IPS-18a (cell line): ENCODE measurements around the gene TWSG1.

ENCODE experiments used
- H3K27ac ChIP-seq: one replicate; pipeline ENCODE4 v1.5.1; 2013; ENCODE audit warnings: low read length
- H3K27me3 ChIP-seq: one replicate; pipeline ENCODE4 v1.6.1; 2013; ENCODE audit warnings: mild to moderate bottlenecking, low read length; ENCODE audit not compliant: control insufficient read depth, insufficient read depth
- H3K36me3 ChIP-seq: one replicate; pipeline ENCODE4 v1.6.1; 2013; ENCODE audit warnings: low read depth, low read length; ENCODE audit not compliant: control insufficient read depth
- H3K4me1 ChIP-seq: one replicate; pipeline ENCODE4 v1.6.1; 2013; ENCODE audit warnings: low read depth, low read length; ENCODE audit not compliant: control insufficient read depth
- H3K4me3 ChIP-seq: one replicate; pipeline ENCODE4 v1.5.1; 2013; ENCODE audit warnings: low read length
- H3K9ac ChIP-seq: one replicate; pipeline ENCODE4 v1.6.1; 2013; ENCODE audit warnings: mild to moderate bottlenecking, low read length, moderate library complexity
- H3K9me3 ChIP-seq: one replicate; pipeline ENCODE4 v1.6.1; 2013; ENCODE audit warnings: low read depth, low read length; ENCODE audit not compliant: control insufficient read depth

The TWSG1 gene

GRCh38 chr18:9321017-9321452 lies 13.5 kb upstream of the TWSG1 start:
- H3K27me3 ChIP-seq, result no peaks in the 10 kb centered on the region
- no peak overlapping the region for H3K9ac ChIP-seq
- no peaks in the 10 kb centered on the region for H3K36me3 ChIP-seq
- H3K4me1 ChIP-seq, result no peaks in the 10 kb centered on the region
- H3K27ac ChIP-seq, result no peak overlapping the region
- no peak overlapping the region for H3K4me3 ChIP-seq
- H3K9me3 ChIP-seq, result no peaks in the 10 kb centered on the region

- Histone ChIP-seq H3K36me3 (no peaks in the 10 kb centered on the region), H3K9ac (no peak overlapping the region), H3K4me1 (no peaks in the 10 kb centered on the region), H3K9me3 (no peaks in the 10 kb centered on the region), H3K4me3 (no peak overlapping the region), H3K27ac (no peak overlapping the region), H3K27me3 (no peaks in the 10 kb centered on the region)
These were observed 12.8 kb upstream of the TWSG1 start for GRCh38 chr18:9321736-9322135.

GRCh38 chr18:9322744-9323143 lies 11.8 kb upstream of the TWSG1 start:
- Histone ChIP-seq H3K9me3 (no peaks in the 10 kb centered on the region), H3K9ac (no peak overlapping the region), H3K4me1 (no peaks in the 10 kb centered on the region), H3K27ac (no peak overlapping the region), H3K4me3 (no peak overlapping the region), H3K36me3 (no peaks in the 10 kb centered on the region), H3K27me3 (no peaks in the 10 kb centered on the region)

- no peak overlapping the region for H3K27ac ChIP-seq
- H3K27me3 ChIP-seq, result no peaks in the 10 kb centered on the region
- H3K4me1 ChIP-seq, result no peaks in the 10 kb centered on the region
- H3K9ac ChIP-seq, result no peak overlapping the region
- H3K4me3 ChIP-seq, result no peak overlapping the region
- H3K9me3 ChIP-seq, result no peaks in the 10 kb centered on the region
- no peaks in the 10 kb centered on the region for H3K36me3 ChIP-seq
These were observed 10.7 kb upstream of the TWSG1 start for GRCh38 chr18:9323750-9324445.

- H3K27me3 ChIP-seq, result no peaks in the 10 kb centered on the region
- H3K4me3 ChIP-seq, result no peak overlapping the region
- no peak overlapping the region for H3K9ac ChIP-seq
- no peaks in the 10 kb centered on the region for H3K9me3 ChIP-seq
- no peak overlapping the region for H3K27ac ChIP-seq
- H3K36me3 ChIP-seq, result no peaks in the 10 kb centered on the region
- H3K4me1 ChIP-seq, result no peaks in the 10 kb centered on the region
These were observed 8.9 kb upstream of the TWSG1 start for GRCh38 chr18:9325716-9326115.

GRCh38 chr18:9328776-9329175 lies 5.8 kb upstream of the TWSG1 start:
- no peaks in the 10 kb centered on the region for H3K9me3 ChIP-seq
- H3K36me3 ChIP-seq, result no peaks in the 10 kb centered on the region
- peaks cover 9% of the 10 kb centered on the region for H3K27me3 ChIP-seq
- H3K27ac ChIP-seq, result no peak overlapping the region
- H3K9ac ChIP-seq, result no peak overlapping the region
- H3K4me1 ChIP-seq, result no peaks in the 10 kb centered on the region
- no peak overlapping the region for H3K4me3 ChIP-seq

GRCh38 chr18:9329471-9329870 lies 5.1 kb upstream of the TWSG1 start:
- Histone ChIP-seq H3K27me3 (peaks cover 11% of the 10 kb centered on the region), H3K4me1 (no peaks in the 10 kb centered on the region), H3K27ac (no peak overlapping the region), H3K4me3 (no peak overlapping the region), H3K36me3 (no peaks in the 10 kb centered on the region), H3K9me3 (no peaks in the 10 kb centered on the region), H3K9ac (no peak overlapping the region)

GRCh38 chr18:9330419-9330818 lies 4.2 kb upstream of the TWSG1 start:
- Histone ChIP-seq H3K36me3 (no peaks in the 10 kb centered on the region), H3K27me3 (peaks cover 15% of the 10 kb centered on the region), H3K27ac (no peak overlapping the region), H3K9ac (no peak overlapping the region), H3K4me1 (no peaks in the 10 kb centered on the region), H3K4me3 (no peak overlapping the region), H3K9me3 (no peaks in the 10 kb centered on the region)

- peak overlapping the region; percentile 62 for H3K4me3 ChIP-seq
- peak overlapping the region; percentile 26 for H3K9ac ChIP-seq
- peaks cover 12% of the 10 kb centered on the region for H3K36me3 ChIP-seq
- no peaks in the 10 kb centered on the region for H3K9me3 ChIP-seq
- H3K27ac ChIP-seq, result no peak overlapping the region
- no peaks in the 10 kb centered on the region for H3K4me1 ChIP-seq
- peaks cover 22% of the 10 kb centered on the region for H3K27me3 ChIP-seq
These were observed 888 bp upstream of the TWSG1 start for GRCh38 chr18:9333441-9334328.

GRCh38 chr18:9334973-9335696 lies 562 bp downstream of the TWSG1 start:
- Histone ChIP-seq H3K9ac (peak overlapping the region; percentile 65), H3K4me1 (no peaks in the 10 kb centered on the region), H3K27me3 (peaks cover 22% of the 10 kb centered on the region), H3K27ac (no peak overlapping the region), H3K4me3 (peak overlapping the region; percentile 87), H3K9me3 (no peaks in the 10 kb centered on the region), H3K36me3 (peaks cover 12% of the 10 kb centered on the region)

GRCh38 chr18:9335697-9336045 lies 1.1 kb downstream of the TWSG1 start:
- Histone ChIP-seq H3K9me3 (no peaks in the 10 kb centered on the region), H3K27ac (no peak overlapping the region), H3K4me1 (no peaks in the 10 kb centered on the region), H3K36me3 (peaks cover 12% of the 10 kb centered on the region), H3K4me3 (peak overlapping the region; percentile 87), H3K27me3 (peaks cover 22% of the 10 kb centered on the region), H3K9ac (no peak overlapping the region)
